GM18870 (cell line): Measurements from ENCODE around the gene NOS1AP.

Experiments
- ATAC-seq: cut with Tn5 transposase; IDR thresholded peaks from one replicate; pipeline ENCODE4 v1.9.1; 2021; ENCODE audit warnings: moderate library complexity; ENCODE audit not compliant: unreplicated experiment

Gene NOS1AP

GRCh38 chr1:162135271-162135775 lies 65.8 kb downstream of the NOS1AP start:
- no peak for ATAC-seq

DNA sequence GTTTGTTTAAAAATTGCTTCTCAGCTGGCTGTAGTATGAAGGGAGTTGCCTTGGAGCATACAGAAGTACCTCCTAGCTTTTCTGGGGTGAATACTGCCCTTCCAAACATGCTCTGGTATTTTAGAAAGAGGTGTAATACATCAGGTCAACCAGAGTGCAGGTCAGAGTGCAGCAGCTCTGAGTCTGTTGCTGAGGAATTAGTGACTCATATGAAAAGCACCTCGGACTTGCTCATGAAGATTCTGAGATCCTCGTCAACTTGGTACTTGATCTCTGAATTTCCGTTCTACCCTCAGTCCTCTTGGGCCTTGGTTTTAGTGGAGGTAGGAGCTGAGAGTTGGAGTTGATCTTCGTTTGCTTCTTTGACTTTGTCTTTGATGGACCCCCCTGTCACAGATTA lies 67.3 kb downstream of the NOS1AP start:
- no peak for ATAC-seq

DNA sequence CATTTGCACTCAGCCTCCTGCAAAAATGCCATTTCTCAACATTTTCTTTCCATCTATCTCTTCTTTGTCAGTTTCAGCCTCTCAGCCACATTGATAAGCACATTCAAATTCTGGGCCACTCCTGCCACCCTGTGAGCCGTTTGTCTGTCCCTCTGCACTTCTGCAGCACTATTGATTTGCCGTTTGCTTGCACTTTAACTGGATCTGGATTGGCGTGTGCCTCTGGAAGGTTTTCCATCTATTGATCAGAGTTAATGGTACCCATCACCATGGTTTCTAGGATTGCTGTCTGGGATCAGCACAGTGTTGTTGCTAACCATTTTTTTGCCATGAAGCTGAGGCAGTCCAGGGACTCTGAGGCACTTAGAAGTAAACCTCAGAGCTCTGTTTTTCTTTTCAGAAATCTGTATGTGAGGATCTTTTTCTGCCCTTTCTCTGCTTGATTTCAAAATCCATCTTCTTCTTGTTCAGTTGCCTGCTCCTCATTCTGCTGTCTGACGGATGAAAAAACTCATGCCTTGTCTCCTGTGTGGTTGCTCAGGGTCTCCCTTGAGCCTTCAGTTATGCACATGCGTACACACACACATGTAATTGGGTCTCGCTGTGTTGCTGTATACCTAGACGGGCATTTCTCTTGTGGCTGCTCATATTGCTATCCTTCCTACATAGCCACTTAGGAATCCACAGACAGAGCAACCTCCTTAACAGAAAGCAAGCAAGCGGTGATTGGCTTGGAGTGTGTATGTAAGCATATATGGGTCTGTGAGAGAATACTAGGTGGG lies 67.9 kb downstream of the NOS1AP start:
- ATAC-seq: no peak

DNA sequence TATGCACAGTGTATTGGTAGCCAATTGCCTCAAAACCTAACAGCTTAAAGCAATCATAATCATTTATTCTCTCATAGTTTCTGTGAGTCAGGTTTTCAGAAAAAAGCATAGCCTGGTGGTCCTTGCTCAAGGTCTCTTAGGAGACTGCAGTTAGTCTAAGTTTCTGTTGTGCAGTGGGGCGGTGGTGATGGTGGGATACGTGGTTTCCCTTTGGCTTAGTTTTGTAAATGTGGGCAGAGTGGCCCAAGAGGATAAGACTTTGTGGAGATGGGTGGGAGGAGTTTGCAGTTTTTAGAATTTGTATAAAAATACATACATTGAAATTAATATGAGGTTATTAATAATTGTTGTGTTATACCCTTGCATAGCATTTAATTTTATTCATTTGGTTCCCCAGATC lies 68.6 kb downstream of the NOS1AP start:
- no peak for ATAC-seq

DNA sequence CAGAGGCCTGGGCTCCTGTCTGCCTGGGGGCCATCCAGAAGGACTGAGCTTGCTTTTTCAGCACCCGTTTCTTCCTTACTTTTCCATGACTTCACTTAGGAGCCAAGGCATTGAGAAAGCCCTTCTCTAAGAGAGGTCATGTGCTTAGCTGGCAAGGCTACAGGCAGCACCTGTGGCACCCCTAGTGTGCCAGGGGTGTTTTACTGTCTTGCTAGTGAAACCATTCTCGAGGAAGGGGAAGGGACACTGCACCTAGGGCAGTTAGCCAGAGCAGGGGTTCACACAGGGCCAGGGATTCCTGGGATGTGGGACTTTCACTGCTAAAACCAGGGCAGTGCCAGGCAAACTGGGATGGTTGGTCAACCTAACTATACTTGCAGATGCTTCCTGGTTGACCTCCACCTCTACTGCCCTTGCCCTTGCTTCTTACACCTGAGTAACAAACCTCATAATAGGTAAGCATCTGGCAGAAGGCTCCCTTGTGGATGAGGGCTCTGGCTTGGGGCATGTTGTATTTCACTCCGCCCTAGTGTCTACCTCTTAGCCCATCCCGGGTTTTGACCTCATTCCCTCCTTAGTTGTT lies 69.2 kb downstream of the NOS1AP start:
- ATAC-seq: no peak

- no peak for ATAC-seq
These were observed 69.7 kb downstream of the NOS1AP start for GRCh38 chr1:162139211-162139610.

DNA sequence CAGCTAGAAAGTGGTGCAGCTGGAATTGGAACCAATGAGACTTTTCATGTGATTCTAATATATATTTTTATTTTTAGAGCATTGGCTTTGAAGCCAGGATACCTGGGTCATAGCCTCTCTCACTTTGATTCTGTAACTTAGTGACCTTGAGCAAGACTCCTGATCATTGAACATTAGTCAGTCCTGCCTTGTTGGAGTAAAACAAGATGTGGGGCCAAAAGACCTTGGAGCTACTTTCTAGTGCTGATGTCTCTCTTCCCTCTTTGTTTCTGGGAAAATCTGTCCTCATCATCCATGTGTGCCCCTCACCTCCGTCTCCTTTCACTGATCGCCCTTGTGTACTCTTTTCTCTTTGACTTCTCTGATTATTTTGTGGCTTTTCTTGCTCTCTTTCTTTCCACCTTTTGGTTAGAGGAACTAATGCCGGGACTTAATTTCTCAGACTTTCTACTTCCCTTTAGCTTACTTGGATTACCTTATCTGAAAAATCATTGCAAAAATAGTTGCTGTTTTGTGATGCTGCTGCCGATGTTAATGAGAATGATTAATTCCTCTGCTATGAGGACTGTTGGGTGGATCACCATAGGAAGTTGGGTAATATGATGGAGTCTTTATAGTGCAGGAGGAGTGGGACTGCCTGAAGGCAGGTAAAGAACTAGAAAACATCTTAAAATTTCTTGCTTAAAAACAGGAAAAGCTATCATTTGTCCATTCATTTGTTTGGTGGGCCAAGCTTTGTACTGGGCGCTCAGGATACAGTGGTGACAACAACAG lies 72.0 kb downstream of the NOS1AP start:
- no peak for ATAC-seq

DNA sequence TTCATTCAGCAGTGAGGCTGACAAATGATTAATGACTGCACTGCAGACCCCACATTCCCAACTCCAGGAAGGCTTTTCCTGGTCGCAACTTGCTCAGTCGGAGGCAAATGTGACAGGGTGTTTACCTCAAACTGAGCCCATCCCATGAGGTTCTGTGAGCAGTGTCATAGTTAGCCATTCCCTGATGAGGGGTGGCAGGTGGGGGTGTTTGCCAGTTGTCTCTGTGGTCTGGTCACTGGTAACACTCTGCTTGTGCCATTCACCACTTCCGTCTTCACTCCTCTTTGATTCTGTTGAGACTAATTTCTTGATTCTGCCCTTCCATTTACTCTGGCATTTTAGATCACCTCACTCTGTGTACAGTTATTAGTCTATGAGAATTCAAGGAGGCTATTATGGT lies 73.5 kb downstream of the NOS1AP start:
- ATAC-seq: no peak

DNA sequence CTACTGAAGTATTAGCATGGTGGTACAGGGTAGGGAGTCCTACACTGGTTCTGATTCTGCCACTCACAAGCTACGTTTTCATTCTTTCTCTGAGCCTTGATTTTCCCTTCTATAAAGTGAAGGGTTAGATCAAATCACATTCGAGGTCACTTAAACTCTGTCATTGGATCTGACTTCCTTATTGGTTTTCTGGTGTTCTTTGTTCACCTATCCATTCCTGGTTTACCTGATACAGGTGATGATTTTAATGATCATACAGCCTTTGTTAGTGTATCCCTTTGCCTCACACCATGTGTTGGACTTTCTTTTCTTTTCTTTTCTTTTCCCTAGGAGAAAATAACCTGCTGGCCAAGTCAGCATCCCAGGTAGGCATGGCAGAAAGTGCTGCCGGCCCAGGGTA lies 74.8 kb downstream of the NOS1AP start:
- no peak for ATAC-seq

- no peak for ATAC-seq
These were observed 75.4 kb downstream of the NOS1AP start for GRCh38 chr1:162144853-162145252.

DNA sequence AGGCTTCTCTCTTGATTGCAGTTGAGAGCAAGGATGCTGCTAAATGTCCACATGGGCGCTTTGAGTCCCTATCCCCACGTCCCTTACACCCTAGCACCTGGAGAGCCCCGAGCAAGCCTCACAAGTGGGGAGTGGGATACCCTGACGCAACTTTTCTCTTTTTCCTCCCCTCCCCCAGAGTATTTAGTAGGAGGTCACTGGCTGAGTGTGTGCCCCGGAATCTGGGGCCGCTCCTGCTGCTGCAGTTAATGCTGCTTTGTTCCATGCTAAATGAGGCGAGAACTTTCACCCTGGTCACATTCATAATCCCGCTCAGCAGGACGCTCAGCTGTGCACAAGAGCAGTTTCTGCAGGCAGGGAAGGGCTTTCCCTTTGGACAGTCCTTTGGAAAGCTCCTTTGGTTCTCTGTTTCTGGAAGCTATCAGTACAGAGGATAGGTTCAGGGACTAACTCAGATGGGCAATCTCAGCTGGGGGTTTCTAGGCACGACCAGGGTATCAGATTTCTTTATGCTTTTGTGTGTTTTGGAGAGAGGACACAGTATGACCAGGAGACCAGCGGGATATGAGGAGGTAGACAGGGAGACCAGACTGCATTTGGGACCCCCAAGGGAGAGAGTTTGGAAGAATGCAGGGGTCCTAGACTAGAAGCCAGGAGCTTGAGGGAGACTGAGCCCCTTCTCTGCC lies 75.9 kb downstream of the NOS1AP start:
- ATAC-seq: no peak

DNA sequence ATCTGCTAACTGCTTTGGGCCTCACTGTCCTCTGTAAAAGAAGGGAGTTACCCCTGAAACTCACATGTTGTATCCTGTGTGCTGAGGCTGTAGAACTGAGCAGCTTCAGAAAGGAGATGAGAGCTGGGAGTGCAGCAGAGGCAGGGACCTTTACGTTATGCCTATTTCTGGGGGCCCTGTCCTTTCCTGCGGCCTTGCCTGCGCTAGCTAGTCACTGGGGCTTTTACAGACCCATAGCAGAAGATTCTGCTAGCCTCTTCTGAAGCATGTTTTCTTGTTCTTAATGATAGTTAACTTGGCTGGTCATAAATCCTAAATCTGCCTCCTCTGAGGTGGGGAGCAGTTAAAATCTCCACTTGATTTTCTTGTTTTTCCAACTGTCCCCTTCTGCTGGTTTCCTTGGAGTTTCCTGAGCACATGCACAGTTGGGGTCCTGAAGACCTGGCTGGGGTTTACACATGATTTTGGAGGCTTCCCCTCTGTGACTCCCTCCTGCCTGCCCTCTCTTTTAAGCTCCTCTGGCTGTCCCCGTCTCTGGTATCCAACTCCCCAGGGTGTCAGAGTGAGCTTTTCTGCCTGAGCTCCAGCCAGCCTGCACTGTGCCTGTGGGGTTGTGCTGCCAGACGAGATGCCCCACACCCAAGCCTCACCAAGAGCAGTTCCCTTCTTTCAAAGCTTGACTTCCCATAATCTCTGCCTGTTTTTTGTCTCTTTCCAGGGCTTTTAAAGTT lies 76.6 kb downstream of the NOS1AP start:
- no peak for ATAC-seq

DNA sequence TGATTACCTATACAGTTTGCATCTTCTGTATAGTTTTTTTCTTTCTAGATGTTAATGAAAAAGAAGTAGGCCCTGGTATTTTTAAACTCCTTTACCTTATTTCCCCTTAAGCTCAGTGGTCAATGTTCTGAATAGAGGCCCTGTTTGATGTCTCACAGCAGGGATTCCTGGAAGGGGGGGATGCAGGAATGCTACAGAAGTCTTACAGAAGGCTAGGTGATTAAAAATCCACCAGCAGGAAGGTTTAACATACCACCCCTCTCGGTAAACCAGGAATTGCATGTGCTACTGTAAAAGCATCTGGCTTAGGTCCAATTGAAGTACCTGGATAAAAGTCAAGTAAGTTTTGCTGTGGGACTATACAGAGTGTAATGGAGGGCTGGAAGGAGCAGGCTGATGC lies 78.3 kb downstream of the NOS1AP start:
- no peak for ATAC-seq

DNA sequence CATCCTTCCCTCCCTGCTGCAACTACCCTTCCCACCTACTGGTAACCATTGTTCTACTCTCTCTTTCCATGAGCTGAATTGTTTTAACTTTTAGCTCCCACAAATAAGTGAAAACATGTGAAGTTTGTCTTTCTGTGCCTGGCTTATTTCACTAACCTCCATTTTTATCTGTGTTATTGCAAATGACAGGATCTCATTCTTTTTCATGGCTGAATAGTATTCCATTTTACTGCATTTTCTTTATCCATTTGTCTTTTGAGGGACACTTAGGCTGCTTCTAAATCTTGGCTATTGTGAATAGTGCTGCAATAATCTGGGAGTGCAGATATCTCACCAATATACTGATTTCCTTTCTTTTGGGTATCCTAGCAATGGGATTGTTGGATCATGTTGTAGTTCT lies 80.6 kb downstream of the NOS1AP start:
- ATAC-seq: no peak

DNA sequence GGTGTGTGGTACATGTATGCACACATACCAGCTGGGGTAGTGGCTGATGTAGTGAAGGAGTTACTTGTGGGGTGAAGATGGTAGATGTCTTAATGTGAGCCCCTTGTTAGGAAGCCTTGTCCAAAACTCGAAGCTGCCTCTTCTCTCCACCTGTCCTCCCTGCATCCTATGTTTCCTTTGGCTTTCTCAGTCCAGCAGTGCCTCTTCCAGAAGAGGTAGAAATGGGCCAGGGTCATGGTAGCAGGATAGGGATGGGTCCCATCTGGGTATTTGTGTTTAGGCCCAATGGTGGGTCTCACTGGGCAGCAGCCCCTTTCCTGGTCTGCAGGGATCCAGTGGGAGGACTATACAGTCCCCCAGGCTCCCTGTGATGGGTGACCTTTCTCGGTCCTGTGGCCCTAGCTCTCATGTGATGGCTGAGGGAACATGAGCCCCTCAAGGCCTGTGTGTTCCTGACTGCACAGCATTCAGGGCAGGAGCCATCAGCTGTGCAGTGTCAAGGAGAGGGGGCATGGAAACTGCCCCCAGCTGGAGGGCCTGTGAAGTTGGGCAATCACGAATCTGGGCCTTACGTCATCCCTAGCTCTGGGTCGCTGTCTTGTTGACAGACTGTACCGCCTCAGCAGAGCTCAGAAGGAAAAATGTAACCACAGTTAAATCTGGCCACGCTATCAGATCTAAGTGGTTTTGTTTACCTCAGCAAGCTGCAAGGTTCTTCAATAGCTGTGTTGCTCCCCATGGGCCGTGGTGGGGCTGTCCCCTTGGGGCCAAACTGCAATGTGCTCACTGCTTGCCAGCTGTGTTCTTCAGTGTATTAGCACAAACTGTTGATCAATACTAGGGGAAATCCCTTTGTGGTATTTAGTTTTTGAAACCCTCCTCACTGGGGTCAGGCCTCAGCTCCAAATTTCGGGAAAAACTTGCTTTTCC lies 82.7 kb downstream of the NOS1AP start:
- ATAC-seq: peak; percentile 65

DNA sequence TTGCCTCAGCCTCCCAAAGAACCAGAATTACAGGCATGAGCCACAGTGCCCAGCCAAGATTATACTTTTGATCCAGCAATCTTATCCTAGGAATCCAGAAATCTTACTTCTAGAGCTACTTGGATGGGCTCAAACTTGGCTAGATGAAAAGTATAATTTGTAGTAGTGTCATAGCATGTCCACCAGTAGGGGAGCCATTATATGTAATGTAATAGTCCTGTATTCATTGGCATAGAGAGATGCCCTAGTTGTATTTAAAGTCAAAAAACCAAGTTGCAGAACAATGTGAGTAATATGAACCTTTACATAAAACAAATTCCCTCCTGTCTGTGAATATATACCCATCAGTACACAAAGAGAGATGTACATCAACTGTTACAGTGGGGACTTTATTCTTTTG lies 83.9 kb downstream of the NOS1AP start:
- ATAC-seq: no peak

- ATAC-seq: no peak
These were observed 88.0 kb downstream of the NOS1AP start for GRCh38 chr1:162157469-162157868.

GRCh38 chr1:162158624-162159271 lies 89.3 kb downstream of the NOS1AP start:
- no peak for ATAC-seq

DNA sequence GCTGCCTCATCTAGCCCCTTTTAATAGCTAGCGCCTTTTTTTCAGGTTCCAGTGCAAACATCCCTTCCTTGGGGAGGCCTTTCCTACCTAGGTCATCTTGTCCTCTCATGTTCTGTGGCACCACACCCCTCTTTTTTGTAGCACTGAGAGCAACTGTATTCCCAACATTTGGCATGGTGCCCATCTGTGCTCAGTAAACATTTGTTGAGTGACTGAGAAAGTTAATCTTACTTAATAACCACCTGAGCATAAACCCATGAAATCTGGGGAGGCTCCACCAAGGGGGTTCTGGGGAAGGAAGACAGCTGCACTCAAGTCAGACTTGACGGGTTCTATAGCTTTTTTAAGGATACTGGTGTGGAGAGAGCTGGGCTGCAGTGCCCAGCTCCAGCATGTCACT lies 90.0 kb downstream of the NOS1AP start:
- no peak for ATAC-seq
